Measurements from ENCODE around the gene CYYR1. TPM values are rescaled to one million over a fixed set of nuclear protein-coding genes. Genes with fewer than 3 reads are reported as not detected.

The CYYR1 gene
- total and polyA plus RNA-seq, 2 donors (not counting 3 experiments of a cell fraction or from before 2014, with no cell fraction given), result 13.2 to 25.7 TPM

DNA sequence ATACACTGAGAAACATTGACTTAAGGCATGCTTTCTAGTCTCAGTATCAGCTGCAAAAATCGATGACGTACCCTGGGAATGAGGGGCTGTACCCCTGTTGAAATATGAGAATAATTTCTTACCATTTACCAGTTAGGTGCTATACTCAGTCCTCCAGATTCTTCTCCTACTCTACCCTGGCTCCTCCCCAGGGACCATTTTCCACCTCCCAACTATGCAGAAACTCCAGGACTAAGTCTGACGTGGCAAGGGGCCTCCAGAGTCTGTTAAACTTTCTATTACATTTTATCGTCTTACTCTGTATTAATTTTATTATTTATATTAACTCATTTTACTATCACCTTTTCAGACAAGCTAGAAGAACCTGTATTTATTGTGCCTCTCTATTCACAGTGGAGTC lies 124.3 kb downstream of the CYYR1 start:
- Histone ChIP-seq H3K9me1 (replicated peaks; ENCODE audit: control insufficient read depth, extremely low read depth, insufficient read depth, low read length) (no peaks in the 10 kb centered on the region), H3K79me2 (ENCODE audit: control insufficient read depth, insufficient read depth, low read length) (no peaks in the 10 kb centered on the region), H3K9me3 (replicated peaks; ENCODE audit: control insufficient read depth, insufficient read depth, low read length) (no peaks in the 10 kb centered on the region), H3K36me3 (ENCODE audit: control insufficient read depth in 2 of 2, extremely low read depth in 1 of 2, insufficient read depth in 2 of 2, low read length in 2 of 2) (no peaks in the 10 kb centered on the region), H3K27ac (ENCODE audit: insufficient read depth, low read depth, low read length) (no peak overlapping the region), H3K9ac (replicated peaks; ENCODE audit: extremely low read depth, insufficient read depth, low read length) (no peak overlapping the region), H2AFZ (ENCODE audit: low read depth, low read length) (no peak overlapping the region), H3K4me1 (ENCODE audit: control insufficient read depth, extremely low read depth, insufficient read depth, low read length) (no peaks in the 10 kb centered on the region), H3K4me3 (replicated peaks in 1 of 3; ENCODE audit: insufficient read depth in 1 of 3, low read depth in 1 of 3, low read length in 3 of 3) (no peak overlapping the region), H3K4me2 (ENCODE audit: insufficient read depth, low read length) (no peak overlapping the region), H4K20me1 (replicated peaks; ENCODE audit: control insufficient read depth, extremely low read depth, insufficient read depth, low read length) (no peaks in the 10 kb centered on the region), H3K27me3 (ENCODE audit: control insufficient read depth in 2 of 2, insufficient read depth in 2 of 2, low read length in 2 of 2) (no peaks in the 10 kb centered on the region)
- dilution Hi-C loops (cut with MboI; ENCODE audit: extremely low pct_ligation_motif_present, low sequenced_read_pairs), result no loop called here
- intact Hi-C loops (cut with micrococcal nuclease), result no loop called here
- no peak for TF ChIP-seq FOS (IDR thresholded peaks at IDR 0.05; ENCODE audit: borderline replicate concordance, insufficient read depth, low read length)
- no peak for TF ChIP-seq POLR2AphosphoS5 (IDR thresholded peaks at IDR 0.05; ENCODE audit: insufficient read depth, low read depth, low read length)
- no peak for TF ChIP-seq EZH2 (IDR thresholded peaks at IDR 0.05; ENCODE audit: borderline replicate concordance, low read depth, low read length, severe bottlenecking)
- TF ChIP-seq JUN (IDR thresholded peaks at IDR 0.05; ENCODE audit: borderline replicate concordance, insufficient read depth, insufficient read length, low read depth), result no peak
- TF ChIP-seq POLR2A (IDR thresholded peaks at IDR 0.05; ENCODE audit: low read depth, low read length), result no peak
- TF ChIP-seq, protein P1, sequence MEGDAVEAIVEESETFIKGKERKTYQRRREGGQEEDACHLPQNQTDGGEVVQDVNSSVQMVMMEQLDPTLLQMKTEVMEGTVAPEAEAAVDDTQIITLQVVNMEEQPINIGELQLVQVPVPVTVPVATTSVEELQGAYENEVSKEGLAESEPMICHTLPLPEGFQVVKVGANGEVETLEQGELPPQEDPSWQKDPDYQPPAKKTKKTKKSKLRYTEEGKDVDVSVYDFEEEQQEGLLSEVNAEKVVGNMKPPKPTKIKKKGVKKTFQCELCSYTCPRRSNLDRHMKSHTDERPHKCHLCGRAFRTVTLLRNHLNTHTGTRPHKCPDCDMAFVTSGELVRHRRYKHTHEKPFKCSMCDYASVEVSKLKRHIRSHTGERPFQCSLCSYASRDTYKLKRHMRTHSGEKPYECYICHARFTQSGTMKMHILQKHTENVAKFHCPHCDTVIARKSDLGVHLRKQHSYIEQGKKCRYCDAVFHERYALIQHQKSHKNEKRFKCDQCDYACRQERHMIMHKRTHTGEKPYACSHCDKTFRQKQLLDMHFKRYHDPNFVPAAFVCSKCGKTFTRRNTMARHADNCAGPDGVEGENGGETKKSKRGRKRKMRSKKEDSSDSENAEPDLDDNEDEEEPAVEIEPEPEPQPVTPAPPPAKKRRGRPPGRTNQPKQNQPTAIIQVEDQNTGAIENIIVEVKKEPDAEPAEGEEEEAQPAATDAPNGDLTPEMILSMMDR (IDR thresholded peaks at IDR 0.05; ENCODE audit: extremely low read depth in 1 of 2, insufficient read depth in 1 of 2, low read depth in 1 of 2, low read length in 2 of 2), result no peak
- TF ChIP-seq MYC (IDR thresholded peaks at IDR 0.05; ENCODE audit: low read depth, low read length), result no peak
- TF ChIP-seq GATA2 (IDR thresholded peaks at IDR 0.05; ENCODE audit: insufficient read depth, insufficient read length, low read depth, low read length), result no peak
- TF ChIP-seq, protein P2, sequence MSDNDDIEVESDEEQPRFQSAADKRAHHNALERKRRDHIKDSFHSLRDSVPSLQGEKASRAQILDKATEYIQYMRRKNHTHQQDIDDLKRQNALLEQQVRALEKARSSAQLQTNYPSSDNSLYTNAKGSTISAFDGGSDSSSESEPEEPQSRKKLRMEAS (IDR thresholded peaks at IDR 0.05; ENCODE audit: insufficient read depth, insufficient read length), result no peak
- POLR2A ChIA-PET, result no interaction called here
- DNase-seq (ENCODE audit: low read depth, low spot score), result no peak
- CTCF ChIA-PET, result no interaction called here
- no TSS peak for BruUV-seq (replicated peaks)
- FAIRE-seq, result no peak

Measured in endothelial cell of umbilical vein (primary cell).